Left hindlimb (tissue), 1 donor: Measurements from ENCODE around the gene SMCHD1.
"Not testable (repeated sequence)": the region's sequence is repeated elsewhere in the genome, so short reads cannot be mapped to it uniquely, and the experiment has no call there.

ENCODE experiments used
- DNase-seq: peaks from one replicate; pipeline ENCODE4 v3.0.0-alpha.2; 2018

SMCHD1 gene

GRCh38 chr18:2822213-2822921 is 166.8 kb downstream of the SMCHD1 start:
- no peak for DNase-seq

GRCh38 chr18:2823202-2823601 is 167.7 kb downstream of the SMCHD1 start:
- no peak for DNase-seq

- no peak for DNase-seq
Measured at GRCh38 chr18:2823966-2824365, 168.4 kb downstream of the SMCHD1 start.

- no peak for DNase-seq
Measured at GRCh38 chr18:2824865-2825264, 169.3 kb downstream of the SMCHD1 start.

- no peak for DNase-seq
Measured at GRCh38 chr18:2825613-2826175, 170.2 kb downstream of the SMCHD1 start.

GRCh38 chr18:2826581-2826980 is 171.1 kb downstream of the SMCHD1 start:
- no peak for DNase-seq

GRCh38 chr18:2827061-2827460 is 171.5 kb downstream of the SMCHD1 start:
- no peak for DNase-seq

GRCh38 chr18:2836118-2836517 is 180.6 kb downstream of the SMCHD1 start:
- DNase-seq = not testable (repeated sequence)

GRCh38 chr18:2837290-2837689 is 181.8 kb downstream of the SMCHD1 start:
- DNase-seq = not testable (repeated sequence)

GRCh38 chr18:2839202-2839601 is 183.7 kb downstream of the SMCHD1 start:
- DNase-seq = no peak

- DNase-seq = no peak
Measured at GRCh38 chr18:2840521-2840920, 185.0 kb downstream of the SMCHD1 start.

GRCh38 chr18:2843146-2843545 is 187.6 kb downstream of the SMCHD1 start:
- DNase-seq = no peak

- DNase-seq = no peak
Measured at GRCh38 chr18:2845172-2845571, 189.6 kb downstream of the SMCHD1 start.

GRCh38 chr18:2846636-2847316 is 191.2 kb downstream of the SMCHD1 start, which contains the start of gene EMILIN2:
Gene EMILIN2 (plus strand): TSS chr18:2847006. CDS start chr18:2847189, 183 bp downstream.
- peak; percentile 84 for DNase-seq

GRCh38 chr18:2847317-2848246 is 192.1 kb downstream of the SMCHD1 start:
- peak; percentile 67 for DNase-seq

- no peak for DNase-seq
Measured at GRCh38 chr18:2848247-2849246, 193.0 kb downstream of the SMCHD1 start.

- DNase-seq = no peak
Measured at GRCh38 chr18:2850816-2851215, 195.3 kb downstream of the SMCHD1 start.

- DNase-seq = no peak
Measured at GRCh38 chr18:2851771-2852170, 196.2 kb downstream of the SMCHD1 start.

- not testable (repeated sequence) for DNase-seq
Measured at GRCh38 chr18:2852460-2852859, 196.9 kb downstream of the SMCHD1 start.

- DNase-seq = no peak
Measured at GRCh38 chr18:2853173-2853925, 197.8 kb downstream of the SMCHD1 start.
